ENCODE data around the gene SLC2A6. TPM values are rescaled to one million over a fixed set of nuclear protein-coding genes. Genes with fewer than 3 reads are reported as not detected.
A peak's percentile ranks its signal among the peaks of the same experiment; 100 is the strongest.

The SLC2A6 gene
- total and polyA plus RNA-seq, 2 donors from 2014 or later: 2.5 to 5.8 TPM

GRCh38 chr9:133522073-133522910 lies 43.4 kb upstream of the SLC2A6 start:
- no peak overlapping the region for H3K27ac ChIP-seq (ENCODE audit: low read depth in 2 of 2, low read length in 2 of 2)
- H3K4me3 ChIP-seq (ENCODE audit: low read length in 3 of 3): no peak overlapping the region
- no peaks in the 10 kb centered on the region for H3K27me3 ChIP-seq (ENCODE audit: control insufficient read depth, insufficient read depth, low read length)
- intact Hi-C loops (cut with DNase I): no loop called here
- peaks cover 3 to 27% (median 10%) of the 10 kb centered on the region in 3 donors for H3K4me1 ChIP-seq (ENCODE audit: control insufficient read depth in 2 of 3, insufficient read depth in 2 of 3, low read depth in 1 of 3, low read length in 3 of 3)
- DNase-seq: peak in 1 of 5 donors; percentile 73
- TF ChIP-seq, protein P1, sequence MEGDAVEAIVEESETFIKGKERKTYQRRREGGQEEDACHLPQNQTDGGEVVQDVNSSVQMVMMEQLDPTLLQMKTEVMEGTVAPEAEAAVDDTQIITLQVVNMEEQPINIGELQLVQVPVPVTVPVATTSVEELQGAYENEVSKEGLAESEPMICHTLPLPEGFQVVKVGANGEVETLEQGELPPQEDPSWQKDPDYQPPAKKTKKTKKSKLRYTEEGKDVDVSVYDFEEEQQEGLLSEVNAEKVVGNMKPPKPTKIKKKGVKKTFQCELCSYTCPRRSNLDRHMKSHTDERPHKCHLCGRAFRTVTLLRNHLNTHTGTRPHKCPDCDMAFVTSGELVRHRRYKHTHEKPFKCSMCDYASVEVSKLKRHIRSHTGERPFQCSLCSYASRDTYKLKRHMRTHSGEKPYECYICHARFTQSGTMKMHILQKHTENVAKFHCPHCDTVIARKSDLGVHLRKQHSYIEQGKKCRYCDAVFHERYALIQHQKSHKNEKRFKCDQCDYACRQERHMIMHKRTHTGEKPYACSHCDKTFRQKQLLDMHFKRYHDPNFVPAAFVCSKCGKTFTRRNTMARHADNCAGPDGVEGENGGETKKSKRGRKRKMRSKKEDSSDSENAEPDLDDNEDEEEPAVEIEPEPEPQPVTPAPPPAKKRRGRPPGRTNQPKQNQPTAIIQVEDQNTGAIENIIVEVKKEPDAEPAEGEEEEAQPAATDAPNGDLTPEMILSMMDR (IDR thresholded peaks at IDR 0.05; ENCODE audit: borderline replicate concordance, extremely low read depth, insufficient read depth): no peak
- H3K9ac ChIP-seq (ENCODE audit: low read length in 3 of 3): no peak overlapping the region
- H3K9me3 ChIP-seq (ENCODE audit: control insufficient read depth in 2 of 3, insufficient read depth in 1 of 3, low read length in 3 of 3): no peaks in the 10 kb centered on the region
- H3K36me3 ChIP-seq (ENCODE audit: control insufficient read depth in 2 of 3, insufficient read depth in 3 of 3, low read length in 3 of 3): no peaks in the 10 kb centered on the region
- FAIRE-seq: no peak

GRCh38 chr9:133521122-133522072 lies 42.5 kb upstream of the SLC2A6 start:
- Histone ChIP-seq H3K9me3 (ENCODE audit: control insufficient read depth in 2 of 3, insufficient read depth in 1 of 3, low read length in 3 of 3) (no peaks in the 10 kb centered on the region), H3K27ac (ENCODE audit: low read depth in 2 of 2, low read length in 2 of 2) (peak overlapping the region; percentile 61 to 76), H3K9ac (ENCODE audit: low read length in 3 of 3) (no peak overlapping the region), H3K27me3 (ENCODE audit: control insufficient read depth, insufficient read depth, low read length) (no peaks in the 10 kb centered on the region), H3K36me3 (ENCODE audit: control insufficient read depth in 2 of 3, insufficient read depth in 3 of 3, low read length in 3 of 3) (no peaks in the 10 kb centered on the region), H3K4me1 (ENCODE audit: control insufficient read depth in 2 of 3, insufficient read depth in 2 of 3, low read depth in 1 of 3, low read length in 3 of 3) (peaks cover 3 to 19% (median 4%) of the 10 kb centered on the region in 3 donors), H3K4me3 (ENCODE audit: low read length in 3 of 3) (no peak overlapping the region)
- DNase-seq: peak in 2 of 5 donors; percentile 43 to 83
- intact Hi-C loops (cut with DNase I): no loop called here
- FAIRE-seq: no peak
- TF ChIP-seq, protein P1 (IDR thresholded peaks at IDR 0.05; ENCODE audit: borderline replicate concordance, extremely low read depth, insufficient read depth): no peak

- no peak overlapping the region for H3K4me3 ChIP-seq (ENCODE audit: low read length in 3 of 3)
- H3K9me3 ChIP-seq (ENCODE audit: control insufficient read depth in 2 of 3, insufficient read depth in 1 of 3, low read length in 3 of 3): no peaks in the 10 kb centered on the region
- intact Hi-C loops (cut with DNase I): no loop called here
- FAIRE-seq: no peak
- no peak overlapping the region for H3K9ac ChIP-seq (ENCODE audit: low read length in 3 of 3)
- H3K27ac ChIP-seq (ENCODE audit: low read depth in 2 of 2, low read length in 2 of 2): peak overlapping the region; percentile 61 to 76
- peaks cover 0 to 19% (median 4%) of the 10 kb centered on the region in 3 donors for H3K4me1 ChIP-seq (ENCODE audit: control insufficient read depth in 2 of 3, insufficient read depth in 2 of 3, low read depth in 1 of 3, low read length in 3 of 3)
- H3K27me3 ChIP-seq (ENCODE audit: control insufficient read depth, insufficient read depth, low read length): no peaks in the 10 kb centered on the region
- no peaks in the 10 kb centered on the region for H3K36me3 ChIP-seq (ENCODE audit: control insufficient read depth in 2 of 3, insufficient read depth in 3 of 3, low read length in 3 of 3)
- peak in 2 of 5 donors; percentile 54 to 86 for DNase-seq
- TF ChIP-seq, protein P1 (IDR thresholded peaks at IDR 0.05; ENCODE audit: borderline replicate concordance, extremely low read depth, insufficient read depth): no peak
Observed at GRCh38 chr9:133520121-133520835, 41.4 kb upstream of the SLC2A6 start.

Data from kidney (tissue), 14 donors.